ENCODE results near the gene SENP5.

The SENP5 gene

DNA sequence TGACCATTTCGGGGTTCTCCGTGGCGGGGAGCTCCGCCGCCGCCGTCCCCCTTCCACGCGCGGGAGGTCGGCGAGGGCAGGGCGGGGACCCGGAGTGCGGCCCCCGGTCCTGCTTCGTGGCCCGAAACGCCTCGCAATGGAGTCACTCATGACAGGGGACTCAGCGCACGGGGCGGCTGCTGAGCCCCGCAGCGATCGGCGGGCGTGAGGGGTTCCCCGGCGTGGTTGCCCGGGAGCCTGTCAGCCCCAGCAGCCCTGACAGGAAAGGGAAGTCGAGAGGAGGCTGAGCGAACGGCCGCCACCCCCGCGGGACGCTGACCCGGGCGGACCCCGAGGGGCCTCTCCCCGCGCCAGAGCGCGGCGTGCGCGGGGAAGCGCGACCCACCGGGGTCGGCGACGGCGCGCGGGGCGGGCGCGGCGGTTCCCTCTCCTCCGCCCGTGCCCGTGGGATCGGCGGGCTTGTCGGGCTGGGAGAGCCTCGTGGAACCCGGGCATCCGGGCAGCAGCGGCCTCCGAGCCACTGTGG is 101.5 kb downstream of the SENP5 start:
- DNase-seq (ENCODE audit: low spot score): peak; percentile 79

DNA sequence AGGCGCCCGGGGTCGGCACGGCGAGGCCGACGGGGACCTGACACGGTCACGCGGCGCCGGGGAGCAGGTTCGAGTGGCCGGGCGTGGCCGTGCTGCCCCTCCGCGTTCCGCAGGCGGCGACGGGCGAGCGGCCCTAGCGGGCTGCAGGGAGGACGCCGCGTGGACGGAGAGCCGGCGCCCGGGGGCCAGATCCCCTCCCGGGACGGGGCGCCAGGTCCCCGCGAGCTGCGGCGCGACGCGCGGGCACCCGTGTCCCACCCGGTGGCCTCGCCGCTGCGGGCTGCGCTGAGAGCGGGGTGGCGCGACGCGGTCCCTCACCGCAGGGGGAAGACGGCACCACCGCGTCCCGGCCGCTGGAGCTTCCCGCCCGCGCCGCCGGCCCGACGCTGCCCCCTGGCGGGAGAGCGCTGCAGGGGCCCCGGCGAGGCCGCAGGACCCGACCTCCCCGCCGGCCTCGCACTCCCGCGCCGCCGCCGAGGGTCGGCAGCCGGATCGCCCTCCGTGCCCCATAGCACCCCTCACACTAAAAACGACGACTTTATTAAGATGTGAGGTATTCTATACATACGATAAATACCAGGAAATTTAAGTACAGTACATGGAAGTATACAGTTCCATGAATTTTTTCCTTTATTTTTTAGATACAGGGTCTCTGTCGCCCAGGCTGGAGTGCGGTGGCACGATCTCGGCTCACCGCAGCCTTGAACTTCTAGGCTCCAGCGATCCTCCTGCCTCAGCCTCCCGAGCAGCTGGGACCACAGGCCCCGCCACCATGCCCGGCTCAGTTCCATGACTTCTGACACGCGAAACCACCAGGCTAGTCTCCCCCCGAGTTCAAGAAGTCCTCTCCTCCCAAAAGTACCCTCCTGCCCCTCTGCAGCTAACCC is 102.2 kb downstream of the SENP5 start:
- DNase-seq (ENCODE audit: low spot score): peak; percentile 97

DNA sequence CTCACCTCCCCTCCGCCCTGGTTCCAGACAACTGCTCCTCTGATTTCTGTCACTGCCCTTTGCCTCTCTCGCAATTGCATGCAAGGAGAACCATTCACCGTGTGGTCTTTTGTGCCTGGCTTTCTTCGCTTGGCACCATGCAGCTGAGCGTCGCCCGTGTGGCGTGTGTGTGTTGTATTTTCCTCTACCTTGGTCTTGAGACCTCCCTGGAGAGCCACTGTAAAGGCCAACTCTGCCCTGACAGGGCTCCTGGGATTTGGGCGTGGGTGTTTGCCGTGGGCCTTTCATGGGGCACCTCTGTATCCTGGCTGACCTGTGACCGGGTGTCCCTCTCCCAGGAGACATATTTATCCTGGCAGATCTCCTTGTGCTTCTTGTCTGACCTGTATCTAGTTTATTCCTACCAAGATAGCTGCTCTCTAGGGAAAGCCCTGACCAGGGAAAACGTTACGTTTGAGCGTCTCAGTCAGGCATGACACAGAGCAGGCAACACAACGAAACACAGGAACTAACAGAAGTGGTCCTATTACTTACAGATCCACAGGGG is 102.9 kb downstream of the SENP5 start:
- DNase-seq (ENCODE audit: low spot score): no peak

DNA sequence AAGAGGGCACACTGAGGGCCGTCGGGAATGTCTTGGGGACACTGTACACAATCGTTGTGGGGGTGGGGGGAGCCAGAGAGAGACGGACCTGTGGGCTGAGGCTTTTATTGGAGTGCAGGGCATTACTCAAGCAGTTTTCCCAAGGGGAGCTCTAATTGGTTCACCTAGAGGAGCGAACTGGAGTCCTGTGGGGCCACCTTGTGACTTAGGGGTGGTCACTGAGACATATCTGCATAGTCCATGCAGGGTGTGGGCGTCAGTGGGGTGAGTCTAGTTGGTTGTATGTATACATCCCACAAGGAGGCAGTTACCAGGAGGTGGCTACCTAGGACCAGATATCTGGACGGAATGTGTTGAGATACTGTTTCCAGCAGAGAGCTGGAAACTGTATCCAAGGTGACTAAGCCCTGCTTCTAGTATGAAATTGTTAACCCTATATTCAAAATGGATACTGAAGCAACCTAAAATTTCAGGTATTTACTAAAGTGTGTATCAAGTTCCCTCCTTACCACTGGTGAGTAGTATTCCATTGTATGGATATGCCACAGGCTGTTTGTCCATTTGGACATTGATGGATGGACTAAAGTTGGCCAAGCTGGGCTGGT is 103.5 kb downstream of the SENP5 start:
- DNase-seq (ENCODE audit: low spot score): no peak

DNA sequence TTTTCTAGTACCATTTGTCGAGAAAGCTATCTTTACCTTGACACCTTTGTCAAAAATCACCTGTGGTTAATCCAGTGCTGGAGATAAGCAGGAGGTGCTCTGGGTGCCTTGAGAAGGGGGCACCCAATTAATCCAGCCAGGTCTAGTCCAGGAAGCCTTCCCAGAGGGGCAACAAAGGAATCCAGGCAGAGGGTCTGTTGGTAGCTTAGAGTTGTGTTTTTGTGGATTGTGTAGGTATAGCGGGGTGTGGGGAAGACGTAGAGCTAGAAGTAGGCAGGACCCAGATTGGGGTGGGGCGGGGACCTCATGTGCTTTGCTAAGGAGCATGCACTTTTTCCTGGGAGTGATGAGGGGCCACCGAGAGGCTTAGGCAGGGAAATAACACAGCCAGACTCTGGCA is 106.9 kb downstream of the SENP5 start:
- DNase-seq (ENCODE audit: low spot score): no peak

DNA sequence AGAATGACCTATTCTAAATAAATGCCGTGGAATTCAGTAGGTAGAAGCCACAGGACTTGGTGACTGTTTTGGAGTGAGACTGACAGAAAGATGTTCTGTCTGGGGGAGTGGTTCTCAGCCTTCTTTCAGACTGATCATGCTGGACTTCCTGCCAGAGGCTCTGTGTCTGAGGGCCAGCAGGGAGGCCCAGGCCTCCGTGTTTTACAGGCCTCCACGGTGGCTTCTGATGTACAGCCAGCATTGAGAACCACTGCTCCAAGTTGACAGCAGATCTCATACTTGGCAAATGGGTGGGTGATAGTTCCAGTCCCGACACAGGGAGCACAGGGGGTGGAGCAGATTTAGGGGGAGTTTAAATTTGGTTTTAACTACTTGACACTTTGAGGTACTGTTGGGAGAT is 107.6 kb downstream of the SENP5 start:
- no peak for DNase-seq (ENCODE audit: low spot score)

DNA sequence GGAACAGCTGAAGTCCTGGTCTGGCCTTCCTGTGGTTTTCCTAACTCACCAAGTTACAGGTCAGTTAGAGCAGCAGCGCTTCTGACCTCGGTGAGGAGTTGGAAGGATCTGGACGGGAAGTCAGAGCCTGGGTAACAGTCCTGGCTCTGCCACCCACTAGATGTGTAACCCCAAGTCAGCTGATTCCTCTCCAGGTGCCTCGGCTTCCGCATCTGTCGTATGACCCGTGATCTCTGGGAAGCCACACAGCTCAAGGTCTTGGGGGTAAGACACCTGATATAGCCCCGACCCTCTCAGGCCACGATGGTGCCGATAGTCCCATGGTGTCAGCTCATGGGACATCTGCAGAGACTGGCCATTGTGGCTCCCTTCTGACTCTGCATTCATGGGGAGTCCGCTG is 109.2 kb downstream of the SENP5 start:
- DNase-seq (ENCODE audit: low spot score): no peak

DNA sequence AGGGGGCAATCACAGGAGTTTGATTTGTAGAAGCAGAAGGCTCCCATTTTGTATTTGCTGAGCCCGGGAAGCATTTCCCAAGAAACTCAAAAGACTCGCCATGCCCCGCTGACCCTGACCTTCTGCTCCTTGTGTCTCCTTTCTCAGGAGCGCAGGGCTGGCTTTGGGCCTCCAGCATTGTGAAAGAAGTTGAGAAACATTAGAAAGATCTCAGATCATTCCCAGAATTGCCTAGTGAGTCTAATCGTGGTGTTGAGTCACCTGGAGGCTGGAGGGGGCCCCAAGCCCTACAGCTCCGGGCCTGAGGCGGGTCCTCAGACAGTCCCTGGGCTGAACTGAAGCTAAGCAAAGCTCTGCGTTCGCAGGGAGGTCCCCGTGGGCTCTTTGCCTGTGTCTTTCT is 111.8 kb downstream of the SENP5 start:
- DNase-seq (ENCODE audit: low spot score): peak; percentile 33

DNA sequence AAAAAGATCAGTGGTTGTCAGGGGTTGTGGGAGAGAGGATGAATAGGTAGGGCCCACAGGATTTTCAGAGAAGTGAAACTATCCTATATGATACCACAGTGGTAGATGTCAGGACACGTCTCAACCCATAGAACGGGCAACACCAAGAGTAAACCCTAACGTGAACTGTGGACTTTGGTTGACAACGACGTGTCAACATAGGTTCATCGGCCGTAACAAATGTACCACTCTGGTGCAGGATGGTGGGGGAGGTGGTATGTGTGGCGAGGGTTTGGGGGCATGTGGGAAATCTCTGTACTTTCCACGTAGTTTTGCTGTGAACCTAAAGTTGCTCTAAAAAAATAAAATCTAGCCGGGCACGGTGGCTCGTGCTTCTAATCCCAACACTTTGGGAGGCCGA is 113.9 kb downstream of the SENP5 start:
- no peak for DNase-seq (ENCODE audit: low spot score)

DNA sequence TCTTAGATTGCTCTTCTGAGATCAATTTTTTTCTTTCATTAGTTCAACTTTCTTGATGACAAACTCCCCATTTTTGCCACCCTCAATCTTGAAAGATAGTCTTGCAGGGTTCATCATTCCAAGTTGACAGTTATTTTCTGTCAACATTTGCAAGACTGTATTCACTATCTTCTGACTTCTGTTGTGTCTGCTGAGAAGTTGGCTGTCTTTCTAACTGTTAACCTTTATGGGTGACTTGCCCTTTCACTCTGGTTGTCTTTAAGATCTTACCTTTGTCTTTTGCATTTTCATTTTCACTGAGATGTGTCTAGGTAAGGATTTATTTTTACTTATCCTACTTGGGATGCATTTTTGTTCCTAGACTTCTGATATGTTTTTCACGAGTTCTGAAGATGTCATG is 115.5 kb downstream of the SENP5 start:
- DNase-seq (ENCODE audit: low spot score): no peak

Data from D341Med (cell line).